Spinal cord (tissue), 10 donors: ENCODE results near the gene IQCN. TPM values are rescaled to one million over a fixed set of nuclear protein-coding genes. Genes with fewer than 3 reads are reported as not detected.

Source experiments
- DNase-seq, 6 donors: peaks; one replicate each; pipeline versions ENCODE4 v3.0.0 to v3.0.0-alpha.2; 2013 to 2015; ENCODE audit warnings: low spot score in 6 of 6, low read depth in 4 of 6
- H3K27ac ChIP-seq: one replicate; pipeline ENCODE4 v1.5.1; 2013; ENCODE audit warnings: low read depth, low read length, control low read depth
- H3K27me3 ChIP-seq: one replicate; pipeline ENCODE4 v1.6.1; 2013; ENCODE audit warnings: low read length; ENCODE audit not compliant: control insufficient read depth, insufficient read depth
- H3K36me3 ChIP-seq: one replicate; pipeline ENCODE4 v1.6.1; 2013; ENCODE audit warnings: low read length; ENCODE audit not compliant: control insufficient read depth, insufficient read depth
- H3K4me1 ChIP-seq: one replicate; pipeline ENCODE4 v1.6.1; 2013; ENCODE audit warnings: low read length; ENCODE audit not compliant: control insufficient read depth, insufficient read depth
- H3K4me3 ChIP-seq: one replicate; pipeline ENCODE4 v1.5.1; 2013; ENCODE audit warnings: low read depth, low read length, control low read depth
- H3K9me3 ChIP-seq: one replicate; pipeline ENCODE4 v1.6.1; 2013; ENCODE audit warnings: low read length; ENCODE audit not compliant: control insufficient read depth, insufficient read depth
- WGBS: methylation state at CpG from one replicate; pipeline ENCODE4 v1.1.5; 2013; ENCODE audit warnings: missing lambda C conversion rate; ENCODE audit not compliant: insufficient coverage; 5-methylcytosine and 5-hydroxymethylcytosine counted together
- polyA plus RNA-seq, 2 donors: library from polyadenylated mRNA; unstranded; fragments of 120-200 nt; gene quantifications; one replicate each; pipeline ENCODE4 v1.2.1, GENCODE V29; 2013; ENCODE audit not compliant: insufficient read length in 2 of 2
- total RNA-seq, 2 donors: library from RNA; depleted of rRNA in 1 of 2; stranded (reverse); fragments of 120-200 nt in 1 of 2; fragments of >200 nt in 1 of 2; gene quantifications; one replicate each; pipeline versions ENCODE4 v1.2.3 to v1.2.4, GENCODE V29; 2013 to 2014
- donor health status: healthy.

The IQCN gene
- total and polyA plus RNA-seq, 4 donors, result 0.59 to 9.0 (median 4.7) TPM

DNA sequence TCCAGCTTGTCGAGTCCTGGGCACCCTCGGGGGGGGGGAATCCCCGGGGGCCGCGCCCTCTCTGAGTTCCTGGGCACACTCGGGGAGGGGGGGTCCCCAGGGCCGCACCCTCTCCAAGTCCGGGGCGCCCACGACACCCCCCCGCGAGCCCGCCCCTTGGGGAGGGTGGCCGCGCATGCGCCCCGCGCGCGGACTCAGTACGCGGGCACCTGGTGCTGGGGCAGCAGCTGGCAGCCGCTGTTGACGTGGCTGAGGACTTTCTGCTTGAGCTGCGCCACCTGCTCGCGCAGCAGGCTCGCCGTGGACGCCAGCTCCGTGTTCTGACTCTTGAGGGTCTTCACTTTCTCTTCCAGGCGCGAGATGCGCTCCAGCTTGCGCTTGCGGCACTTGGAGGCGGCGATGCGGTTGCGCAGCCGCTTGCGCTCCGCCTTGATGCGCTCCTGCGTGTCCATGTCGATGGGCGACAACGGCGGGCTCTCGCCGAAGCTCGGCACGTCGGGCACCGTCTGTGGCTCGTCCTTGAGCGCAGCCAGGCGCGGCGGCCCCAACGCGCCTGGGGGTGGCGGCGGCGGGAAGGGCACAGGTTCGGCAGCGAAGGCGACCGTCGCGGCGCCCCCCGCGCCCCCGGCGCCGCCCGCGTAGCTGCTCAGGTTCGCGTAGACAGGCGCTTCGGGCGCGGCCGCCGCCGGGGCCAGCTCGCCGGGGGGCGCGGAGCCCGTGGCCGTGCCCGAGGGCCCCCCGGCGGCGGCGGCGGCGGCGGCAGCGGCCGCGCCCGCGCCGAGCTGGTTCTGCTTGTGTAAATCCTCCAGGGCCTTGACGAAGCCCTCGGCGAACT lies 6.2 kb upstream of the IQCN start:
- H3K27ac ChIP-seq, result peak overlapping the region; percentile 99

DNA sequence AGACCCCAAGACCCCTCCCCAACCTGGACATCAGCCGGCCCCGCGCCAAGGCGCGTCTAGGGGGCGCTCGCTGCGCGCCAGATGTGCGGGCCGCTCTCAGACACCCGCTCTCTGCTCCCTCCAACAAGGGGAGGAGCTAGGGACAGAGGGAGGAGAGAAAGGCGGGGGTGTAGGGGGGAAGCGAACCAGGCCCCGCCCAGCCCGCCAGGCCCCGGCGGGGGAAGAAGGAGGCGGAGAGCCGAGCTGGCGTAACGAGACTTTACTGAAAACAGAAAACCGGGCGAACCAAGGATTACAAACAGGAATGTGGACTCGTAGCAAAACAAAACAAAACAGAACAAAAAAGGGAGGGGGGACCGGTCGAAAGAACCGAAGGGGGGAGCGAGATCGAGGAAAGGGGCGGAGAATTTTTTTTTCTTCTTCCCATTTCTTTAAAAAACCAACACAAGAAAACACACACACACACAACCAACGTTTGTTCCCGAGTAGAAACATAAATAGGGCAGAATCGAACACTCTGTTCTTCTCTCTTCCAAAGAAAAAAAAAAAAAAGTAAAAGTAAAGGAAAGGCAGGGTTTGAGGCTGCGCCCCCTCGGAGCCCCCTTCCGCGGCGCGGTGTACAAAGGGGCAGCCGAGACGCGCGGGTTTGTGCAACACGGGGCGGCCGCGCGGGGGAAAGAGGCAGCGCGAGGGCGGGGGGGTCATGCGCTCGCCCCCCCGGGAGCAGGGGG lies 5.4 kb upstream of the IQCN start:
- no peaks in the 10 kb centered on the region for H3K9me3 ChIP-seq
- WGBS, result 0% methylated on average over 30 of the region's 55 CpGs
- peaks cover 58% of the 10 kb centered on the region for H3K4me1 ChIP-seq
- peak overlapping the region; percentile 97 for H3K4me3 ChIP-seq
- H3K36me3 ChIP-seq, result peaks cover 39% of the 10 kb centered on the region
- H3K27ac ChIP-seq, result peak overlapping the region; percentile 99
- no peaks in the 10 kb centered on the region for H3K27me3 ChIP-seq
- DNase-seq, result peak; percentile 85 to 98 (median 90)

More for the DNA sequence above, 6.2 kb upstream of the IQCN start:
- under 1% methylated on average over 111 of the region's 111 CpGs for WGBS
- H3K4me1 ChIP-seq, result peaks cover 52% of the 10 kb centered on the region
- no peaks in the 10 kb centered on the region for H3K27me3 ChIP-seq
- H3K36me3 ChIP-seq, result peaks cover 32% of the 10 kb centered on the region
- peak in 4 of 6 donors; percentile 52 to 92 (median 74) for DNase-seq
- H3K4me3 ChIP-seq, result peak overlapping the region; percentile 97
- H3K9me3 ChIP-seq, result no peaks in the 10 kb centered on the region

DNA sequence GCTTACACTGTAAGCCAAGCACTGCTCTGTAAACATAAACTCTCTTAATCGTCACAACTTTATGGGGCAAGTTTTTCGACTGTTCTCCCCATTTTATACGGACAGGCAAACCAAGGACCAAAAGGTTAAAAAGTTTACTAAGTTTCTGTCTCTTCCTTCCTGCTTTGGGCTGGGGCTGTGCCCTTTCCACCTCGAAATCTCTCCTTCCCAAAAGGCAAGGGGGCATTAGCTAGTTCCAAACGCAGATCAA lies 4.9 kb upstream of the IQCN start:
- DNase-seq, result no peak
- H3K9me3 ChIP-seq, result no peaks in the 10 kb centered on the region
- 12% methylated on average over 4 of the region's 5 CpGs for WGBS
- peaks cover 62% of the 10 kb centered on the region for H3K4me1 ChIP-seq
- H3K27ac ChIP-seq, result peak overlapping the region; percentile 99
- H3K27me3 ChIP-seq, result no peaks in the 10 kb centered on the region
- peak overlapping the region; percentile 97 for H3K4me3 ChIP-seq
- peaks cover 44% of the 10 kb centered on the region for H3K36me3 ChIP-seq

DNA sequence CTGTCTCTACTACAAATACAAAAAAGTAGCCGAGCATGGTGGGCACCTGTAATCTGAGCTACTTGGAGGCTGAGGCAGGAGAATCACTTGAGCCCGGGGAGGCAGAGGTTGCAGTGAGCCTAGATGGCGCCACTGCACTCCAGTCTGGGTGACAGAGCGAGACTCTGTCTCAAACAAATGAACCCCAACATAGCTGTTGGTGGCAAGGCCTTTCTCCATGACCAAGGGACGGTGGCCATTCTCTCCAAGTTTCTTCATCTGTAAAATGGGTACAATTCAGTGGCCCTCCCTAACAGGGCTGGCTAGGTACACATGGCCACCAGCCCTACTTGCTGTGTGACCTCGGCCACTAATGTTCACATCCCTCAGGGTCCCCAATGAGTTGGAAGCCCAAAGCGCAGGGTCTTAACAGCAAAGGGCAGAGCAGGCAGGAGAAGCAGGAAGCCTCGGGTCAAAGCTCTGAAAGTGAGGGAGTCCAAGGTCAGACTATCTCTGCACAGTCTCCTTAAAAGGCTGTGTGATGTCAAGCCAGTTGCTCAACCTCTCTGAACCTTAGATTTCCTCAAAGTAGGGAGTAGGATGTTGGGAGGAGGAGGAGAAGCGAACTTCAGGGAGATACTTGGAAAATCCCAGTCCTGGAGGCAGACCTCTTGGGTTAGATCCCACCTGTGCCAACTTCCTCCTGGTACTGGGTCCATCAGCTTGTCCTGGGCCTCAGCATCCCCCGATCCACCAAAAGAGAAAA lies 4.4 kb upstream of the IQCN start:
- peak in 2 of 6 donors; percentile 5 to 56 for DNase-seq
- H3K9me3 ChIP-seq, result no peaks in the 10 kb centered on the region
- H3K4me1 ChIP-seq, result peaks cover 66% of the 10 kb centered on the region
- H3K27ac ChIP-seq, result peak overlapping the region; percentile 99
- no peaks in the 10 kb centered on the region for H3K27me3 ChIP-seq
- 73% methylated on average over 9 of the region's 10 CpGs for WGBS
- peak overlapping the region; percentile 97 for H3K4me3 ChIP-seq
- peaks cover 46% of the 10 kb centered on the region for H3K36me3 ChIP-seq

DNA sequence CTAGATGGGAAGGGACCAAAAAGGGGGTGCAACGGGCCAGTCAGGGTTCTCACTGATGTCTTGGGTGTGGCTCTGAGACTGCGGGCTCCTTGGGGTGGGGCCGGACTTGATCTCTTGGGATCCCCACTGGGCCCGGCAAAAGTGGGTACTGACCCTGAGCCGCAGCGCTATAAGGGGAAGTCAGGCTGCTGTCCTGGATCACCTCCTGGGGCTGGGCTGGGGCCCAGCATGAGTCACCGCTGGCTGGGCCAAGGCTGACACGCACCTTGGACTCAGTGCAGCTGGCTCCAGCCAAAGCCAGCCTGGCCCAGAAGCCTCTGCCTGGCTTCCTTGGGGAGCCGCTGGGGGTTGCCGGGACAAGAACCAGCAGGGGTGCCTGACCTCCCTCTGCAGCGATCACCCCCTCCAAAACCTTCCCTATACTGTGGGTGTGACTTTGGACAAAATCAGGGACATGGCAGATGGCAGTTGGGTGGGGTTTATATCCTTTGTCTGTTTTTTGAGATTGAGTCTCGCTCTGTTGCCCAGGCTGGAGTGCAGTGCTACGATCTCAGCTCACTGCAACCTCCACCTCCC lies 617 bp upstream of the IQCN start:
- peaks cover 51% of the 10 kb centered on the region for H3K4me1 ChIP-seq
- H3K9me3 ChIP-seq, result no peaks in the 10 kb centered on the region
- peaks cover 49% of the 10 kb centered on the region for H3K36me3 ChIP-seq
- DNase-seq, result peak in 3 of 6 donors; percentile 42 to 88 (median 43)
- H3K27me3 ChIP-seq, result no peaks in the 10 kb centered on the region
- peak overlapping the region; percentile 65 for H3K27ac ChIP-seq
- 60% methylated on average over 8 of the region's 13 CpGs for WGBS
- H3K4me3 ChIP-seq, result no peak overlapping the region

DNA sequence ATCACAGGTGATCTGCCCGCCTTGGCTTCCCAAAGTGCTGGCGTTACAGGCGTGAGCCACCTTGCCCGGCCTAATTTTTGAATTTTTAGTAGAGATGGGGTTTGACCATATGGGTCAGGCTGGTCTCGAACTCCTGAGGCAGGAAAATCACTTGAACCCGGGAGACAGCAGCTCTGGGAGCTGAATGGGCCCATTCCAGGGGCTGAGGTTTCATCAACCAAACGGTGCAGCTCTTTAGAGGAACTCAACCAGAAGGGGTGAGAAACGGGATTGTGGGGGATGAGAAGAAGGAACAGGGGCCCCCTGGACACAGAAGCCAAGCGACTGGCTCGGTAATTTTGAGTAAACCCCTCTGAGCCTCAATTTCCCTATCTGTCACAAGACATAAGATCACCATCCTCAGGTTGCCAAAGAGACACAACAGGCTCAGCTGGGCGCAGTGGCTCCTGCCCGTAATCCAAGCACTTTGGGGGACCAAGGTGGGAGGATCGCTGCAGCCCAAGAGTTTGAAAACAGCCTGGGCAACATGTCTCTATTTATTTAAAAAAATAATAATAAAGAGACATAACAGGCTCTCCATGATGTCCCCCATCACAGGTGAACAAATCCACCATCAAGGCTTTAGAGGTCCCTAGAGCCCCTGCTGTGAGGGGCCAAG lies 562 bp downstream of the IQCN start:
- 95% methylated on average over 5 of the region's 13 CpGs for WGBS
- DNase-seq, result no peak
- no peak overlapping the region for H3K27ac ChIP-seq
- no peaks in the 10 kb centered on the region for H3K27me3 ChIP-seq
- H3K4me3 ChIP-seq, result no peak overlapping the region
- peaks cover 52% of the 10 kb centered on the region for H3K36me3 ChIP-seq
- H3K4me1 ChIP-seq, result peaks cover 44% of the 10 kb centered on the region
- no peaks in the 10 kb centered on the region for H3K9me3 ChIP-seq

DNA sequence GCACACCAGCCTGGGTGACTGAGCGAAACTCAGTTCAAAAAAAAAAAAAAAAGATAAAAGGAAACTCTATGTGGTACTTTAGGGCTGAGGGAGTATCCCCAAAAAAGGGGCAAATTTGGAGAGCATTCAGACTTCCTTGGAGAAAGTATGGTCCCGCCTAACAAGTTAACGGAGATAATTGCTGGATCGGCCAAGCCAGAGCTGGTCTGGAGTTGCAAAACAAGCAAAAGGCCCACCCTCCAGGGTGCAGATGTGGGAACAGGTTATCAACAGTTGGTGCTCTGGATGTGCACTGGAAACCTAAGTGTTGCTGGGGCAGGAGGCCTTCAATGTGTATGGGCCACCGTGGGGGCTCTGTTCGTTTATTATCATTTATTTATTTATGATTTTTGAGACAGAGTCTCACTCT lies 2.8 kb downstream of the IQCN start:
- 53% methylated on average over 3 of the region's 6 CpGs for WGBS
- H3K36me3 ChIP-seq, result peaks cover 55% of the 10 kb centered on the region
- no peaks in the 10 kb centered on the region for H3K27me3 ChIP-seq
- peaks cover 23% of the 10 kb centered on the region for H3K4me1 ChIP-seq
- H3K4me3 ChIP-seq, result no peak overlapping the region
- no peaks in the 10 kb centered on the region for H3K9me3 ChIP-seq
- DNase-seq, result no peak
- H3K27ac ChIP-seq, result no peak overlapping the region

DNA sequence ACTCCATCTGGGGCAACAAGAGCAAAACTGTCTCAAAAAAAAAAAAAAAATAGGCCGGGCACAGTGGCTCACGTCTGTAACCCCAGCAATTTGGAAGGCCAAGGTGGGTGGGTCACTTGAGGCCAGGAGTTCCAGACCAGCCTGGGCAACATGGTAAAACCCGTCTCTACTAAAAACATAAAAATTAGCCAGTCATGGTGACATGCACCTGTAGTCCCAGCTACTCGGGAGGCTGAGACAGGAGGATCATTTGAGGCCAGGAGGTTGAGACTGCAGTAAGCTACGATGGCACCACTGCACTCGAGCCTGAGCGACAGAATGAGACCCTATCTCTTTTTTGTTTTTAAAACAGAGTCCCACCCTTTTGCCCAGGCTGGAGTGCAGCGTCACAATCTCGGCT lies 3.9 kb downstream of the IQCN start:
- Histone ChIP-seq H3K9me3 (no peaks in the 10 kb centered on the region), H3K4me3 (no peak overlapping the region), H3K27me3 (no peaks in the 10 kb centered on the region), H3K4me1 (peaks cover 15% of the 10 kb centered on the region), H3K36me3 (peaks cover 57% of the 10 kb centered on the region), H3K27ac (no peak overlapping the region)
- no peak for DNase-seq
- 97% methylated on average over 5 of the region's 9 CpGs for WGBS
